H1 (cell line): ENCODE measurements around the gene LMNA. TPM values are rescaled to one million over a fixed set of nuclear protein-coding genes. Genes with fewer than 3 reads are reported as not detected.

ENCODE experiments used
- CREB1 ChIP-seq: IDR thresholded peaks from 2 replicates; pipeline ENCODE4 v1.6.1; 2012; ENCODE audit warnings: inconsistent platforms
- FOSL1 ChIP-seq: IDR thresholded peaks from 2 replicates; pipeline ENCODE4 v1.6.1; 2011; ENCODE audit warnings: mild to moderate bottlenecking, low read depth, low read length, moderate library complexity; ENCODE audit not compliant: insufficient read depth
- GABPA ChIP-seq: IDR thresholded peaks from 2 replicates; pipeline ENCODE4 v1.6.1; 2011; ENCODE audit warnings: mild to moderate bottlenecking, low read length, moderate library complexity, borderline replicate concordance; ENCODE audit not compliant: insufficient read depth
- GTF2F1 ChIP-seq: IDR thresholded peaks from 2 replicates; pipeline ENCODE4 v1.6.1; 2012; ENCODE audit warnings: low read depth, low read length, improper control_type of control experiment, borderline replicate concordance
- KDM4A ChIP-seq: IDR thresholded peaks from one replicate; pipeline ENCODE4 v1.7.1; 2012; ENCODE audit warnings: low read depth, mild to moderate bottlenecking, moderate library complexity, low read length, inconsistent platforms; ENCODE audit not compliant: severe bottlenecking
- MAFK ChIP-seq: IDR thresholded peaks from 2 replicates; pipeline ENCODE4 v1.6.1; 2012; ENCODE audit warnings: low read depth, mild to moderate bottlenecking, improper control_type of control experiment, low read length
- POLR2A ChIP-seq, 2 experiments: IDR thresholded peaks; 1 replicate in 1 of 2; 2 replicates in 1 of 2; pipeline ENCODE4 v1.6.1; 2011; ENCODE audit warnings: low read depth in 2 of 2, low read length in 2 of 2, mild to moderate bottlenecking in 2 of 2; ENCODE audit errors: control extremely low read depth in 1 of 2
- SIN3A ChIP-seq, 2 experiments: IDR thresholded peaks in 1 of 2; conservative IDR thresholded peaks in 1 of 2; 2 replicates each; pipeline ENCODE4 v1.6.1; 2011 to 2012; ENCODE audit warnings: low read length in 2 of 2, improper control_type of control experiment in 1 of 2, low read depth in 1 of 2, mild to moderate bottlenecking in 1 of 2
- SP4 ChIP-seq: IDR thresholded peaks from 2 replicates; pipeline ENCODE4 v1.6.1; 2012; ENCODE audit warnings: low read length, inconsistent platforms
- SUZ12 ChIP-seq: fragments of 200-600 bp; sonication (generic); IDR thresholded peaks from 2 replicates; pipeline ENCODE4 v1.6.1; 2012; ENCODE audit warnings: mild to moderate bottlenecking, inconsistent platforms, low read length, moderate library complexity, mixed read lengths
- TEAD4 ChIP-seq: IDR thresholded peaks from 2 replicates; pipeline ENCODE4 v1.6.1; 2012; ENCODE audit warnings: low read depth, low read length, inconsistent platforms, mixed read lengths
- YY1 ChIP-seq: IDR thresholded peaks from 2 replicates; pipeline ENCODE4 v1.6.1; 2011; ENCODE audit warnings: low read depth, mild to moderate bottlenecking, low read length
- ZNF274 ChIP-seq: IDR thresholded peaks from 2 replicates; pipeline ENCODE4 v1.7.0; 2012; ENCODE audit warnings: low read length, borderline replicate concordance; ENCODE audit errors: extremely low read depth
- polyA plus RNA-seq, 7 experiments: library from polyadenylated mRNA; depleted of rRNA in 3 of 7; stranded (reverse) in 5 of 7; unstranded in 2 of 7; fragments of >200 nt in 5 of 7; fragments of 200-250 nt in 2 of 7; gene quantifications; 1 replicate in 5 of 7; 2 replicates in 1 of 7; 4 replicates in 1 of 7; pipeline versions ENCODE4 v1.2.1 to v1.2.3, GENCODE V29; 2011 to 2013; ENCODE audit warnings: missing spikeins in 2 of 7, mixed read lengths in 2 of 7
- total RNA-seq: library from RNA; stranded (reverse); fragmentation: NEBNext Ultra II Directional; extraction: Animal tissue kit (Norgen Biotek cat#: 25700); gene quantifications from 2 replicates; pipeline ENCODE4 v1.2.1, GENCODE V29; 2021

Gene LMNA
- total and polyA plus RNA-seq, 2 of the 8 experiments (the other 6 are each of a cell fraction or from before 2014, with no cell fraction given): 25.8 to 46.8 TPM

- no peak for TF ChIP-seq KDM4A
- no peak for TF ChIP-seq GABPA
- peak; percentile 74; the same call in 1 of the 2 replicates for TF ChIP-seq TEAD4
- peak; percentile 47; the same call in 1 of the 2 replicates for TF ChIP-seq CREB1
- TF ChIP-seq MAFK: no peak
- peak; percentile 48; the same call in 1 of the 2 replicates for TF ChIP-seq YY1
- TF ChIP-seq POLR2A (IDR thresholded peaks at IDR 0.05; ENCODE audit: control extremely low read depth in 1 of 2, low read depth in 2 of 2, low read length in 2 of 2): peak; percentile 48 to 54; a peak in 2 of 3 replicates
- peak; percentile 51 to 95; a peak in 2 of 4 replicates for TF ChIP-seq SIN3A (conservative IDR thresholded peaks at IDR 0.05 in 1 of 2, IDR thresholded peaks at IDR 0.05 in 1 of 2; ENCODE audit: low read depth in 1 of 2, low read length in 2 of 2)
- TF ChIP-seq SUZ12: no peak; the same call in 1 of the 2 replicates
- no peak for TF ChIP-seq ZNF274
- TF ChIP-seq FOSL1: no peak
- peak; percentile 39; the same call in 1 of the 2 replicates for TF ChIP-seq GTF2F1
- TF ChIP-seq SP4: no peak; the same call in 1 of the 2 replicates
Observed at GRCh38 chr1:156082309-156083091, 32.0 kb upstream of the LMNA start, which contains the start of gene MEX3A (continued).
